Cardiac fibroblast (primary cell): ENCODE results near the gene ARHGEF19.
A peak's percentile ranks its signal among the peaks of the same experiment; 100 is the strongest.

Source experiments
- DNase-seq, 2 donors: peaks; one replicate each; pipeline versions ENCODE4 v3.0.0 to v3.0.0-alpha.2; 2010; ENCODE audit warnings: low read depth in 2 of 2
- H3K4me3 ChIP-seq, 2 donors: replicated peaks in 1 of 2; 1 replicate in 1 of 2; 2 replicates in 1 of 2; pipeline ENCODE4 v1.5.1; 2011; ENCODE audit warnings: low read depth in 2 of 2, low read length in 2 of 2, mild to moderate bottlenecking in 2 of 2, moderate library complexity in 1 of 2
- CTCF ChIP-seq: IDR thresholded peaks from one replicate; pipeline ENCODE4 v1.5.1; 2011; ENCODE audit warnings: low read depth, mild to moderate bottlenecking, low read length, inconsistent platforms

Gene ARHGEF19

GRCh38 chr1:16213013-16213412, 561 bp upstream of the ARHGEF19 start:
- H3K4me3 ChIP-seq = no peak overlapping the region
- no peak for TF ChIP-seq CTCF
- no peak for DNase-seq

- no peak for DNase-seq
- no peak overlapping the region for H3K4me3 ChIP-seq
- TF ChIP-seq CTCF = no peak
Measured at GRCh38 chr1:16211824-16212223, 628 bp downstream of the ARHGEF19 start.

- no peak for DNase-seq
- no peak for TF ChIP-seq CTCF
- no peak overlapping the region for H3K4me3 ChIP-seq
Measured at GRCh38 chr1:16210581-16210980, 1.9 kb downstream of the ARHGEF19 start.

GRCh38 chr1:16209847-16210407, 2.5 kb downstream of the ARHGEF19 start:
- H3K4me3 ChIP-seq = no peak overlapping the region
- no peak for DNase-seq
- no peak for TF ChIP-seq CTCF

GRCh38 chr1:16209132-16209846, 3.2 kb downstream of the ARHGEF19 start:
- no peak overlapping the region for H3K4me3 ChIP-seq
- TF ChIP-seq CTCF = no peak
- DNase-seq = no peak

GRCh38 chr1:16208270-16208987, 4.0 kb downstream of the ARHGEF19 start:
- no peak overlapping the region for H3K4me3 ChIP-seq
- DNase-seq = peak; percentile 30 to 48
- TF ChIP-seq CTCF = no peak
